ENCODE measurements around the gene ELF1. TPM values are rescaled to one million over a fixed set of nuclear protein-coding genes. Genes with fewer than 3 reads are reported as not detected.

The ELF1 gene
- polyA plus RNA-seq, 1 of the 3 experiments (the other 2 are of a cell fraction) = 11.1 TPM

- Histone ChIP-seq H3K9me2 (no peaks in the 10 kb centered on the region), H2AFZ (ENCODE audit: low read depth) (no peak overlapping the region), H3K79me2 (ENCODE audit: insufficient read depth) (peaks cover 5% of the 10 kb centered on the region; the same call in 1 of the 2 replicates), H3K4me3 (ENCODE audit: low read depth in 2 of 2, low read length in 1 of 2) (no peak overlapping the region), H4K20me1 (ENCODE audit: insufficient read depth) (no peaks in the 10 kb centered on the region), H3K4me2 (no peak overlapping the region), H3K9me3 (no peaks in the 10 kb centered on the region), H3K36me3 (replicated peaks in 1 of 2; ENCODE audit: control insufficient read depth in 1 of 2, insufficient read depth in 2 of 2, low read length in 1 of 2) (no peaks in the 10 kb centered on the region), H3F3A (replicated peaks; ENCODE audit: insufficient read depth) (peaks cover 3% of the 10 kb centered on the region), H3K4me1 (ENCODE audit: control insufficient read depth in 1 of 2, insufficient read depth in 2 of 2, low read depth in 1 of 2, low read length in 1 of 2) (peaks cover 0 to 11% of the 10 kb centered on the region in 2 experiments; a peak in 2 of 4 replicates), H3K27me3 (ENCODE audit: insufficient read depth) (no peaks in the 10 kb centered on the region), H3K27ac (ENCODE audit: low read depth in 2 of 2, low read length in 1 of 2) (no peak overlapping the region), H3K9ac (no peak overlapping the region)
- ChIA-PET POLR2A (no interaction called here), CTCF (interaction anchor here (1.2 to 1.6 kb wide), 2 partner anchors 198 to 208 kb away, joined by 3 read pairs; partner anchors contain the start of gene SLC25A15)
- WGBS (ENCODE audit: low lambda C conversion rate) = 100% methylated on average over 2 of the region's 2 CpGs
- TF ChIP-seq RXRA (IDR thresholded peaks at IDR 0.05; ENCODE audit: borderline replicate concordance, low read depth) = no peak
- no peak for TF ChIP-seq ELF1 (IDR thresholded peaks at IDR 0.05)
- TF ChIP-seq RAD21 (IDR thresholded peaks at IDR 0.05; ENCODE audit: low read length) = no peak
- no peak for TF ChIP-seq EP300 (IDR thresholded peaks at IDR 0.05; ENCODE audit: borderline replicate concordance in 1 of 2, low read depth in 1 of 2, low read length in 1 of 2)
- TF ChIP-seq RCOR1 (IDR thresholded peaks at IDR 0.05; ENCODE audit: low read length) = no peak
- no peak for TF ChIP-seq SIN3A (IDR thresholded peaks at IDR 0.05; ENCODE audit: borderline replicate concordance, low read depth, low read length)
- TF ChIP-seq ZBTB33 (IDR thresholded peaks at IDR 0.05; ENCODE audit: borderline replicate concordance, low read depth) = no peak
- TF ChIP-seq, protein P1, sequence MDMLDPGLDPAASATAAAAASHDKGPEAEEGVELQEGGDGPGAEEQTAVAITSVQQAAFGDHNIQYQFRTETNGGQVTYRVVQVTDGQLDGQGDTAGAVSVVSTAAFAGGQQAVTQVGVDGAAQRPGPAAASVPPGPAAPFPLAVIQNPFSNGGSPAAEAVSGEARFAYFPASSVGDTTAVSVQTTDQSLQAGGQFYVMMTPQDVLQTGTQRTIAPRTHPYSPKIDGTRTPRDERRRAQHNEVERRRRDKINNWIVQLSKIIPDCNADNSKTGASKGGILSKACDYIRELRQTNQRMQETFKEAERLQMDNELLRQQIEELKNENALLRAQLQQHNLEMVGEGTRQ (IDR thresholded peaks at IDR 0.05; ENCODE audit: borderline replicate concordance, low read depth, low read length) = no peak
- TF ChIP-seq FOXJ3 (CRISPR knock-in tag; IDR thresholded peaks at IDR 0.05) = no peak
- no peak for TF ChIP-seq RFX5 (IDR thresholded peaks at IDR 0.05; ENCODE audit: low read length)
- TF ChIP-seq USF1 (IDR thresholded peaks at IDR 0.05; ENCODE audit: borderline replicate concordance, low read depth) = no peak
- no peak for DNase-seq
Observed at GRCh38 chr13:40987606-40988280, 31.4 kb downstream of the ELF1 start.

Data from SK-N-SH (cell line).